GM21737 (cell line): ENCODE measurements around the gene ZNF275.
"Not testable (repeated sequence)": the region's sequence is repeated elsewhere in the genome, so short reads cannot be mapped to it uniquely, and the experiment has no call there.

Source experiments
- ATAC-seq: cut with Tn5 transposase; IDR thresholded peaks from one replicate; pipeline ENCODE4 v1.9.1; 2021; ENCODE audit warnings: mild to moderate bottlenecking, moderate library complexity; ENCODE audit not compliant: unreplicated experiment

ZNF275 gene

DNA sequence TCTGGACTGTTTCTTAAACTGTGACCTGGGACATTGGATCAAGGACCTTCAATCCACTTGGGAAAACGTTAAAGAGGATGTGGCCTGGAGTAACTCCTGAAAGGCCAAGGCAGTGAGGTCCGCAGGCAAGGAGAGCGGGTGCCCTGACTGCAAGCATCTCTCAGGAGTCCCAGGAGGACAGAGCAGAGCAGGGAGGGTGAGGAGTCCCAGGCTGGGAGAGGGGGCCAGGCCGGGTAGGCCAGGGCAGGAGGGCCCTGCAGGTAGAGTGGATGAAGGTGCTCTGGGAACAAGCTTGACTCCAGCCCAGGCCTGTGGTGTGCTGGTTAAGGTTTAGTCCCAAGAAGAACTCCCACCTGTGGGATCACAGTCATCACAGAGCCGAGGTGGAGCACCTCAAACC, 53.4 kb downstream of the ZNF275 start:
- ATAC-seq, result no peak

DNA sequence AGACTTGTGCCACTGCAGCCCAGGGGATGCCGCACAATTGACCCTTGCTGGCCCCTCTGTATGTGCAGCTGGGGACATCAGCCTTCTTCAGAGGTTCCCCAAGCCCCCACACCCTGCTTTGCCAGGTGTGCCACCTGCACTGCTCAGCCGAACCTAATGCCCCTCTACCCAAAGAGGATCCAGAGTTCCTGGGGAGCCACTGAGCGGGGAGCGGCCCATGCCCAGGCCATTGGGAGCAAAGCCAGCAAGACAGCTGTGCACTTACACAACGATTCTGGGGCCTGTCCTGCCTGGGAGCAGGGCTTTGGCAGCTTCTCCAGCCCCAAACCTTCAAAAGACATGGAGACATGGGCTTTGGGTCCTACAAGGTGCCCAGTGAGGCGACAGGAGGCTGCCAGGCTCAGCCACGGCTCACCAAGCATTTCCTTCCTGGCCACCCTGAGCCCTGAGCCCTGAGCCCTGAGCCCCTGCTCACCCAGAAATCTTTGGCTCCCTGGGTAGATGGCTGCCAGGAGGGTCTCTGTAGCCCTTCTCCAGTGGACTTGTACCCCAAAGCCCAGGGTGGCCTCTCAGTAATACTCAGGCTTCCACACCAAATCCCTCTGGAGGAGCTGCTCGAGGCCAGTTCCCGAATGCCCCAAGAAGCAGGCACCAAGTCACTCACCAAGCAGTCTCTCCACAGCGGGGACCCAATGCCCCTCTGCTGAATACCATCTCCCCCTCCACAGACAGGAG, 54.2 kb downstream of the ZNF275 start:
- ATAC-seq, result no peak

DNA sequence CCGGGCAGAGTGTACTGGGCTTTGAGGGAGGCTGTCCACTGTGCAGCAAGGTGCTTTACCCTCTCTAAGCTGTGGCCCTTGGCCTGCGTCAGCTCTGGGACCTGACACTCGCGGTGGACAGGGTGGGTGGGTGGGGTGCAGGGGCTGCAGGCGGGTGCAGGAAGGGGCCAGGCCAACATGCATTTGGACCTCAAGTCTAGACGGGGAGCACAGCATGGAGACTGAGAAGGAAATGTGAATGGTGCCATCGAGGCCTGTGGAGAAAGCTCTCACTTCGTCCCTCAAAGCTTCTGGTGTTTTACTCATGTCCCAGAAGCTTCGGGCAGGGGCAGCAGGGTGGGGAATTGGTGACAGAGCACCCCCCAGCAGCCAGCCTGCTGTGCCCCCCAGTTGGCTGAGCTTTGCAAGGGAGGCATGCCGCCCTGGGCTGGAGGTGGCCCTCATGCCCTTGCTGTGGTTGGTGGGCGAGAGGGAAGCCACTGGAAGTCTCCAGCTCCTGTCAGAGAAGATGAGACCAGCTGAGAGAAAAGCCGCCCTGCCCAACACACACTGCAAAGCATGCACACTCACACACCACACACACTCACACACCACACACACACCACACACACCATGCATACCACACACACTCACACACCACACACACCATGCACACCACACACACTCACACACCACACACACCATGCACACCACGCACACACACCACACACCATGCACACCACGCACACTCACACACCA, 54.9 kb downstream of the ZNF275 start:
- no peak for ATAC-seq

DNA sequence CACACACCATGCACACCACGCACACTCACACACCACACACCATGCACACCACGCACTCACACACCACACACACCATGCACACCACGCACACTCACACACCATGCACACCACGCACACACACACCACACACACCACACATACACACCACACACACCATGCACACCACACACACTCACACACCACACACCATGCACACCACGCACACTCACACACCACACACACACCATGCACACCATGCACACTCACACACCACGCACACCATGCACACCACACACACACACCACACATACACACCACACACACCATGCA, 55.5 kb downstream of the ZNF275 start:
- not testable (repeated sequence) for ATAC-seq

DNA sequence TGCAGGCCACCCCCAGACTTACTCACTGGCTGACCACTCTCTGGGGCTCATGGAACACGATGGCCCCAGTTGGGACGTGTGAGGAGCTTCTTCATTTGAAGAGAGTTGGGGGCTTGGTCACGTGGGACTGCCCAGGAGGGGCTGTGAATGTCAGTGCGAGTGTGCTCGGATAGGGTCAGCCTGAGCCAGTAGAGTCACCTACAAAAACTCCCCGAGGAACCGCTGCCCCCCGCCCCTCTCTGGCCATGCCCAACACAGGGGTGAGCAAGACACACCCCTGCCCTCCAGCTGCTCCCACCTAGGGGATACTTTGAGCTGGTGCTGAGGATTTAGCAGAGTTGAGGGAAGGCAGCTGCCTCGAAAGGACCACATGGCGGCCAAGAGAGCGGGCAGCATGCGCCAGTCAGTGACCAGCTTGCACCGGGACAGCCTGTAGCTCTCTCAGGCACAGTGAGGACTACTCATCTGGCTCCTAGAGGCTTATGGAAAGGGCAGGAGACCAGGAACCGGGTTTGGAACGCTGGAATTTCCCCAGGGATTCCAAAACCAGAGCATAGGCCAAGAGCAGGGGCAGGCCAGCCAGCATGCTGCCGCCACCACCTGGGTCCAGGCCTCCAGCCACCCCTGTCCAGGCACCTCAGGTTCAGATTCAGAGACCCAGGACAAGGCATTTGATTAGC, 58.8 kb downstream of the ZNF275 start:
- ATAC-seq, result no peak

DNA sequence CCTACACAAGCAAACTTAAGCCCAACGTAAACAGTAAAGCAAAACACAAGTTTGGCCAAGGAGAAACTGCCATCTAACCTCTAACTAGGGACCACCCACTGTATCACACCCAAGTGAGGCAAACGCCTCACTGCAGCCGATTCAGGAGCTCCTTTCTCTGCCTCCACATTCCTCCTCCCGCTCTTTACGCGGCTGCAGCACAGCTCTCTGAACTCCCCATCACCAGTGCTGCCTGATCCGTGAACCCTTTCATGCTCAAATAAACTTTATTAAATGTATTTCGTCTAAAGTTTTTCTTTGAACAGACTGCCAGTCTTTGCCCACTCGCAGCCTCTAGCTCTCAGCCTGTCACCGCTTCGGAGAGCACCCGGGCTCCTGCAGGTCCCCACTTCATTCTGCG, 60.7 kb downstream of the ZNF275 start:
- ATAC-seq, result no peak

DNA sequence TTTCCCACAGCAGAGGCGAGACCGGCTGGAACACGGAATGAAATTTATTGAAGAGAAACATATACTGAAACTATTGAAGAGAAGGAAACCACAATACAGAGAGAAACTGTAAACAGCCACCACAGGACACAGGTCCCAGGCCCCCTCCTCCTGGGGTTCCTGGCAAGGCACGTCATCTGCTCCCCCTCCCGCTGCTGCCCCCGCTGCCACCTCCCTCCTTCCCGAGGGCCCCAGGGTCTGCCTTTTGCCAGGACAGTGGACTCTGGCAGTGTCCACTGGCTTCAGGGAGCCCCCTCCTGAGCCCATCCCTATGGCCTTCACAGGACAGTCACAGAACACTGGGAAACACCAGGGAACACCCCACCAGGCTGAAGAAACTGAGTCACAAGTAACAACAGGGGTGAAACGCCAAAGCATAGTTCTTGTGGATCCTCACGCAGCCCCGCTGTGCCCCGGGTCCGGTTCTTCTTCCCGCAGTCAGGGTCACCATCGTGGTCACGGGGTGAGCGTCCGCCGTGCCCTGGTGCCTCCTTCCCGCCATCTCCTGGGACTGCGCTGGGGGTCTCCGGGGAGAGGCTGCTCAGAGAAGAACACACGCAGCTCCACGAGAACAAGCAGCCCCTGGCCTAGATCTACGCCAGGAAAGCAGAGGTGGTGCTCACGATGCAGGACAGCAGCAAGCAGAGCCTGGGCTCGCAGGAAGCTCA, 61.8 kb downstream of the ZNF275 start:
- no peak for ATAC-seq

DNA sequence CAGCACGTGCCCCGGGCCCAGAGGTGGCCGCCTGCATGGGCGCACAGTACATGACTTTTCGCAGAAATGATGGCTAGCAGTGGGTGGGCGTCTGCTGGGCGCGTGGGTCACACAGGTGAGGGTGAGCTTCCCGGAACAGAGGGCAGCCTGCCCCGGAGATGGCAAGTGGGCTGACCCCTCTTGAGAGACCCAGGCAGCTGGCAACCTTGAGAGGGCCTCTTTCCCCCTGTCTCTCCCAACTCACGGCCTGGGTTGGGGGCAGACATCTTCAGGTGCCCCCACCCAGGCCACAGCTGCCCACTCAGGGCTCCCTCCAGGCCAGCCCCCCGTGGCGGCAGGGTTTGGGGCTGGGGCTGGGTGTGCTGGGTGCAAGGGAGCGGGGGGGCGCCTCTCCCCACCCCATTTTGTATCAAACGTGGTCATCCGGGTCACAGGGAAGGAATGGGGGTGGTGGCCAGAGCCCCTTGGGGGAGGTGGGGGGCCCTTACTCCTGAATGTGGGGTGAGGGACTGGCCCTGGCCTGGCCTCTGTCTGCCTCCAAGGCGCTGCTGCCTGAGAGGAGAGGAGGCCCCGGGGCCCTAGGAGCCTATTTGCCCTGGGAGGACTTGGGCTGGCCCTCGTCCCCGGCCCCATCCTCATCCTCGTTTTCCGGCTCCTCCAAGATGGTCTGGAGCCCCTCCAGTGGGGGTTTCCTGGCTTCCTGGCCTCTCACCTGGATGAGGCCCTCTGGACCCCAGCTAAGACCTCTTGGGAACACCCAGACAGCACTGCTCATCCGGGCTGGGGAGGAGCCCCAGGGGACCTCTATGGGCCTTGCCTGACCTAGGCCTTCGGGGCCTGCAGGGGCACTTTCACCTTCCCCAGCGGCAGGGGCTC, 62.6 kb downstream of the ZNF275 start:
- ATAC-seq, result no peak

DNA sequence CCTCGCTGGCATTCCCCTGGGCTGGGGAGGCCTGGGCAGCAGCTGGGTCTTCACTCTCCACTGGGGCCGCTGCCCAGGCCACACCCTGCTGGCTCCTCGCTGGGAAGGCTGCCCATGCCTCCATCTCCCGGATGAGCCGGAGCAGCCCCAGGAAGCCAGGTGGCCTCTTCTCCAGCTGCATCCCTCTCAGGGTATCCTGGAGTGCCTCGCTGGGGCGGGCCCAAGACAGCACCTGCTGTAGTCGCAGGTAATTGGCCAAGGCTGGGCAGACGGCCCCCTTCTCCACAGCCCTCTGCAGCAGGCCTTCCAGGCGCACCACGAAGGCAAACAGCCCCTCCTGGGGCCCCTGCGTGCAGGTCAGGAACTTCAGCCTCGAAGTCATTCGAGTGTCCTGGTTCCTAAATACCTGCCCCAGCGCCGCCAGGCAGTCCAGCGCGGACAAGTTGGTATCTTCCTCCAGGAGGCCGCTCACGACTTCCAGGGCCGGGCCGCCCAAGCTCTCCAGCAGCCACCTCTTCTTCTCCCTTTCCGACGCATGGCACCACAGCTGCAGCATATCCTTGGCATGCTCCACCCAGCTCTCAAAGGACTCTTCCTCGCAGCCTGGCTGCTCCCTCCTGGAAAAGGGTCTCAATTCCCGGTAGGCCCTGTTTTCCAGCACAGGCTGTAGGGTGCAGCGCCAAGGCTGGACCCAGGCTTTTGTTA, 63.5 kb downstream of the ZNF275 start:
- no peak for ATAC-seq

DNA sequence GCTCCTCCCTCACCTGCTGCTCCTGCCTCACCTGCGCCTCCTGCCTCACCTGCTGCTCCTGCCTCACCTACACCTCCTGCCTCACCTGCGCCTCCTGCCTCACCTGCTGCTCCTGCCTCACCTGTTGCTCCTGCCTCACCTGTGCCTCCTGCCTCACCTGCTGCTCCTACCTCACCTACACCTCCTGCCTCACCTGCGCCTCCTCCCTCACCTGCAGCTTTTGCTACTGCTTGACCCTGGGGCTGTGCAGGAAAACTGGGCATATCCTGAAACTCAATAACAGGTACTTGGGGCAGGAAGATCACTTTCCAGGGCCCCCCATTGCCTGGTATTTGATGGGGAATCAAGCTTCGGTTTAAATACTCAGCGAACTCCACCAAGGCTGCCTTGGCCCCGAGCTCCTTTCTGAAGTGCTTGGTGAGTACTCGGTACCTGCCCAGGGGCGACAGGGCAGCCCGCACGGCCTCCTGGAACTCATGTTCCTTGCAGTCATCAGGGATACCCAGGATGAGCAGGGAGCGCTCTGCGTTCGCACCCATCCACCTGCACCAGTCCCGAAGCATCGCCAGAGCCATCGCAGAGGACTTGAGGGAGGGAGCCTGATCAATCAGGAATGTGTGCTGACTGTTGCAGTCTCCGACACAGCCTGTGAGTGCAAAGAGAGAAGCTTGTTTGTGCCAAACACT, 64.5 kb downstream of the ZNF275 start:
- no peak for ATAC-seq

DNA sequence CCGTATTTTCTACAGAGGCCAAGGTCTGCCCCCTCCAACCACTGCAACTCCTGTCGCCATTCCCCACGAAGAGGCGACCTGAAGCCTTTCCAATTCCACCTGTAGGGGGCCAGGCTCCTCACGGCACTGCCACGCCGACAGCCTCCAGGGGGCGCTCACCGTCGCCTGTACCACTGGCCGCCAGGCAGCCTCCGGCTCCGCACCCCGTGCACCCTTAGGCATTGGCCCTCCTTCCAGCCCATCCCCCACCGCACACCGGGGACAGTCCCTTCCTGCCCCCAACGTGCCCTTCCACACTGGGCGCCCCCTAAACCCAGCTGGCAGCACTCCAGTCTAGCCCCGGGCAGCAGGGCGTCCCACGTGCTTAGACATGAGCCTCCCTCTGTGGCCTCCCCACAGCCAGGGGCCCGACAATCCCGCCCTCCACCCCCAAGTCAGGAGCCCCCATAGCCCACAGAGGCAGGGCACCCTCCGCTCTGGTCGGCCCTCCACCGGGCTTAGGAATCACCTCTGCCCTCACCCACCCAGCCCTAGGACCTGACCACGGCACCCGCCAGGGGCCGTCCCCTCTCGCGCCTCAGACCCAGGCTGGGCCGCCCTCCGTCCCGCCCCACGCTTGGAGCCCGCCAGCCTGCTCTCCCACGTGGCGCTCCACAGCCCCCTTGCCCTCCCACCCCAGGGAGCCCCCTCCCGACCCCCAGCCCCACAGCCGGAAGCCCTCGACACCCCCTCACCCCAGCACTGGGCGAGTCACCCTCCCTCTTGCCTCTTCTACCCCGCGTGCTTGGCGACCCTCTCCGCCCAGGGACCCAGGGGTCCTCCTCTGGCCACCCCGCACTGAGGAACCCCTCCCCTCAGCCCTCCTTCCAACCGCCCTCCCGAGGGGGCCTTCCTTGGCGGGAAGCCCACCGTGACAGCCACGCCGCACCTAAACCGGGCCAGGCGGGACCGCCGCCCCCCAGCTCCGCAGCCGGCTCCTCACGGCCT, 66.5 kb downstream of the ZNF275 start:
- ATAC-seq, result no peak

DNA sequence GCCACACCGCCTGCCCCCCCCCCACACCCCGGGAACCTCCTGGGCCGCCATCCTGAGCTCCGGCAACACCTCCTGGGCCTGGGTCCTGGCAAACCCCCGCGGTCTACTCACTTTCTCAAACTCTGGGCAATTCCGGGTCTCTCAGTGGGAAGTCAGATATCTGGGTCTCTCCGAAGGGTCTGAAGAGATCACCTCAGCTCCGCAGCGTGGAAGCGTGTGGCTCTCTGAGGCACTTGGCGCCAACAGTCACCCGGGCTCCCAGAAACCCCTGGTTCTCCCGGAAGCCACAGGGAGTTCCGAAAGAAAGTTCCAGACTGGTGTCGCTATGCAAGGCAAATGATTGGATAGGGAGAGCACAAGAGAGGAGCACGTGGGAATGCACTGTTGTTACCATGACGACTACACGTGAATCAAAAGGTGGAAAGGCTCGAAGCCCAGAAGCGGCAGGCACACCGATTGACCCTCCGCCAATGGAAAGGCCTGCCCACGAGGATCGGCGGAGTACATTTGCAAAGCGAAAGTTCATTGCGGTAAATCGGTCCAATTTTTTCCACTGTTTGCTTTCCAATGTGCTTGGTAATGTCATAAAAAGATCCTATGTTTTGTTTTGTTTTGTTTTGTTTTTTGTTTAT, 67.3 kb downstream of the ZNF275 start, which contains the start of gene PNMA6E:
TSS of gene PNMA6E (minus strand) at position 218 of the 632 bp plus-strand sequence. CDS start 2,501 bp downstream, outside the sequence.
- ATAC-seq, result no peak
